ENCODE measurements around the gene KAZALD1.

DNA sequence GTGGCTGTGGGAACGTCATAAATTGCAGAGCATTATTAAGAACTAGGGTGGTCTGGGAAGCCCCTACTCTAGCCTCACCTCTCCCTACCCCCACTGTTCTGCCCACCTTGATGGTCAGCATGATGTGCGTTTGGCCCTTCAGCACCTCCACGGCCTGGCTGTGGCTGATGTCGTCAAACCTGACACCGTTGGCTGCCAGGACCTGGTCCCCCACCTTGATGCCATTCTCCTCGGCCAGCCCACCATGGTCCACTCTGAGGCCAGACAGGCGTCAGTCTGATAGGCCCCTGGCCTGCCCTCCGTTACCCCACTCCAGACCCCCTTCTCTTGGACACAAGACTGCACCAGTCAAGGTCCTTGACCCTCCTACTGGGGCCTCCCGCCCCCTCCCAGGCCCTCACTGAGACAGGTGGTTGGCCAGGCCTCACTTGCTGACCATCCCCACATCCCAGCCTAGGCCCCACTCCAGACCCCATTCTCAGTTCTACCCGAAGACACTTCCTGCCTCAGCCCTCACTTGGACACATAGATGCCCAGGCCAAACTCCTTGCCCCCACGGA lies 40.0 kb upstream of the KAZALD1 start:
- TF ChIP-seq, protein P1, sequence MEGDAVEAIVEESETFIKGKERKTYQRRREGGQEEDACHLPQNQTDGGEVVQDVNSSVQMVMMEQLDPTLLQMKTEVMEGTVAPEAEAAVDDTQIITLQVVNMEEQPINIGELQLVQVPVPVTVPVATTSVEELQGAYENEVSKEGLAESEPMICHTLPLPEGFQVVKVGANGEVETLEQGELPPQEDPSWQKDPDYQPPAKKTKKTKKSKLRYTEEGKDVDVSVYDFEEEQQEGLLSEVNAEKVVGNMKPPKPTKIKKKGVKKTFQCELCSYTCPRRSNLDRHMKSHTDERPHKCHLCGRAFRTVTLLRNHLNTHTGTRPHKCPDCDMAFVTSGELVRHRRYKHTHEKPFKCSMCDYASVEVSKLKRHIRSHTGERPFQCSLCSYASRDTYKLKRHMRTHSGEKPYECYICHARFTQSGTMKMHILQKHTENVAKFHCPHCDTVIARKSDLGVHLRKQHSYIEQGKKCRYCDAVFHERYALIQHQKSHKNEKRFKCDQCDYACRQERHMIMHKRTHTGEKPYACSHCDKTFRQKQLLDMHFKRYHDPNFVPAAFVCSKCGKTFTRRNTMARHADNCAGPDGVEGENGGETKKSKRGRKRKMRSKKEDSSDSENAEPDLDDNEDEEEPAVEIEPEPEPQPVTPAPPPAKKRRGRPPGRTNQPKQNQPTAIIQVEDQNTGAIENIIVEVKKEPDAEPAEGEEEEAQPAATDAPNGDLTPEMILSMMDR (IDR thresholded peaks at IDR 0.05) = no peak
- TF ChIP-seq POLR2A (IDR thresholded peaks at IDR 0.05) = no peak
